ENCODE data around the gene GLIS1. TPM values are rescaled to one million over a fixed set of nuclear protein-coding genes. Genes with fewer than 3 reads are reported as not detected.

GLIS1 gene
- total and polyA plus RNA-seq, 10 of the 15 experiments (the other 5 are each of a cell fraction or from before 2014, with no cell fraction given): not detected

GRCh38 chr1:53552981-53553733, 185.8 kb downstream of the GLIS1 start:
- Histone ChIP-seq H3K27ac (ENCODE audit: control insufficient read depth, insufficient read depth) (no peak overlapping the region), H3K4me3 (no peak overlapping the region), H3K9ac (ENCODE audit: control insufficient read depth, insufficient read depth, low read length) (no peak overlapping the region), H3K4me1 (ENCODE audit: control insufficient read depth, insufficient read depth, low read length) (no peaks in the 10 kb centered on the region), H2AFZ (ENCODE audit: control insufficient read depth, low read depth, low read length) (no peak overlapping the region), H4K20me1 (ENCODE audit: control insufficient read depth, insufficient read depth) (no peaks in the 10 kb centered on the region), H3K4me2 (ENCODE audit: control insufficient read depth, insufficient read depth) (no peak overlapping the region), H3K36me3 (ENCODE audit: control insufficient read depth in 2 of 2, insufficient read depth in 2 of 2, low read length in 1 of 2) (no peaks in the 10 kb centered on the region), H3K9me3 (replicated peaks; ENCODE audit: control insufficient read depth, insufficient read depth, low read length) (no peaks in the 10 kb centered on the region; the same call in 2 of the 3 replicates), H3K79me2 (ENCODE audit: control insufficient read depth, insufficient read depth, low read length) (no peaks in the 10 kb centered on the region), H3K27me3 (replicated peaks in 1 of 2; ENCODE audit: control insufficient read depth in 2 of 2, insufficient read depth in 2 of 2, low read length in 1 of 2) (no peaks in the 10 kb centered on the region; a peak in 2 of 4 replicates)
- RAD21 ChIA-PET (ENCODE audit: unreplicated experiment): no interaction called here
- 18% methylated on average over 10 of the region's 10 CpGs for WGBS (ENCODE audit: insufficient coverage, insufficient replicate concordance, low lambda C conversion rate, missing lambda C conversion rate)
- SMC1A ChIA-PET (ENCODE audit: uncharacterized antibody, unreplicated experiment): no interaction called here
- in situ Hi-C loops (cut with MboI): no loop called here
- CTCF ChIA-PET: no interaction called here
- POLR2A ChIA-PET: no interaction called here
- no peak for ATAC-seq
- no peak for FAIRE-seq
- no TSS peak for BruUV-seq (replicated peaks)
- intact Hi-C loops (cut with micrococcal nuclease; ENCODE audit: unreplicated experiment): no loop called here
- TF ChIP-seq BCL3 (IDR thresholded peaks at IDR 0.05; ENCODE audit: borderline replicate concordance, insufficient read depth, low read depth, low read length, poor library complexity, severe bottlenecking): peak; percentile 94
- no peak for TF ChIP-seq PRDM15 (CRISPR knock-in tag; IDR thresholded peaks at IDR 0.05)
- DNase-seq (ENCODE audit: low read depth, low spot score): no peak

Measured in GM12878 (cell line).